Choroid plexus epithelial cell (primary cell): ENCODE results near the gene SPINK4.

Experiments used
- DNase-seq: peaks from one replicate; pipeline ENCODE4 v3.0.0-alpha.2; 2010; ENCODE audit warnings: low read depth
- H3K4me3 ChIP-seq: 2 replicates; pipeline ENCODE4 v1.5.1; 2011; ENCODE audit warnings: low read depth, mild to moderate bottlenecking, control low read depth, low read length, moderate library complexity
- TF ChIP-seq, protein P1 (sequence below): conservative IDR thresholded peaks from 2 replicates; pipeline ENCODE4 v1.5.1; 2011; ENCODE audit warnings: low read depth, mild to moderate bottlenecking, control low read depth, inconsistent platforms, low read length, moderate library complexity

Gene SPINK4, protein sequence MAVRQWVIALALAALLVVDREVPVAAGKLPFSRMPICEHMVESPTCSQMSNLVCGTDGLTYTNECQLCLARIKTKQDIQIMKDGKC

DNA sequence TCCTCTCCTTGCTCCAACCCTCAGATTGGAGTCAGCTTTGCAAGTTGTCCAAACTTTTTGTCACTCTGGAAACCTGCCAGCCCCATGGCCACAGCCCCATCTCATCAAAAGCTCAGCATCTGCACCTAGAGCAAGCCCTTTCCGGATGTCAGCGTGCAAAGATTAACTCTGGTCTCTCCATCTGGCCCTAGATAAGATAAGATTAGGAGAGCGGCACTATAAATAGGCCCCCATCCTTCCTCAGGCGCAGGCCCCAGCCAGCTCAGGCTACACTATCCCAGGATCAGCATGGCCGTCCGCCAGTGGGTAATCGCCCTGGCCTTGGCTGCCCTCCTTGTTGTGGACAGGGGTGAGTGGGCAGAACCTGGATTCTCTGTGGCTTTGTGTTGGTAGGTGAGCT lies at the start of gene SPINK4:
SPINK4 (plus strand) TSS at position 247 of the 400 bp plus-strand sequence; CDS start at position 289, 42 bp downstream.
- no peak for DNase-seq
- no peak within 1 kb of the TSS for H3K4me3 ChIP-seq
- TF ChIP-seq, protein P1, sequence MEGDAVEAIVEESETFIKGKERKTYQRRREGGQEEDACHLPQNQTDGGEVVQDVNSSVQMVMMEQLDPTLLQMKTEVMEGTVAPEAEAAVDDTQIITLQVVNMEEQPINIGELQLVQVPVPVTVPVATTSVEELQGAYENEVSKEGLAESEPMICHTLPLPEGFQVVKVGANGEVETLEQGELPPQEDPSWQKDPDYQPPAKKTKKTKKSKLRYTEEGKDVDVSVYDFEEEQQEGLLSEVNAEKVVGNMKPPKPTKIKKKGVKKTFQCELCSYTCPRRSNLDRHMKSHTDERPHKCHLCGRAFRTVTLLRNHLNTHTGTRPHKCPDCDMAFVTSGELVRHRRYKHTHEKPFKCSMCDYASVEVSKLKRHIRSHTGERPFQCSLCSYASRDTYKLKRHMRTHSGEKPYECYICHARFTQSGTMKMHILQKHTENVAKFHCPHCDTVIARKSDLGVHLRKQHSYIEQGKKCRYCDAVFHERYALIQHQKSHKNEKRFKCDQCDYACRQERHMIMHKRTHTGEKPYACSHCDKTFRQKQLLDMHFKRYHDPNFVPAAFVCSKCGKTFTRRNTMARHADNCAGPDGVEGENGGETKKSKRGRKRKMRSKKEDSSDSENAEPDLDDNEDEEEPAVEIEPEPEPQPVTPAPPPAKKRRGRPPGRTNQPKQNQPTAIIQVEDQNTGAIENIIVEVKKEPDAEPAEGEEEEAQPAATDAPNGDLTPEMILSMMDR, result no peak

DNA sequence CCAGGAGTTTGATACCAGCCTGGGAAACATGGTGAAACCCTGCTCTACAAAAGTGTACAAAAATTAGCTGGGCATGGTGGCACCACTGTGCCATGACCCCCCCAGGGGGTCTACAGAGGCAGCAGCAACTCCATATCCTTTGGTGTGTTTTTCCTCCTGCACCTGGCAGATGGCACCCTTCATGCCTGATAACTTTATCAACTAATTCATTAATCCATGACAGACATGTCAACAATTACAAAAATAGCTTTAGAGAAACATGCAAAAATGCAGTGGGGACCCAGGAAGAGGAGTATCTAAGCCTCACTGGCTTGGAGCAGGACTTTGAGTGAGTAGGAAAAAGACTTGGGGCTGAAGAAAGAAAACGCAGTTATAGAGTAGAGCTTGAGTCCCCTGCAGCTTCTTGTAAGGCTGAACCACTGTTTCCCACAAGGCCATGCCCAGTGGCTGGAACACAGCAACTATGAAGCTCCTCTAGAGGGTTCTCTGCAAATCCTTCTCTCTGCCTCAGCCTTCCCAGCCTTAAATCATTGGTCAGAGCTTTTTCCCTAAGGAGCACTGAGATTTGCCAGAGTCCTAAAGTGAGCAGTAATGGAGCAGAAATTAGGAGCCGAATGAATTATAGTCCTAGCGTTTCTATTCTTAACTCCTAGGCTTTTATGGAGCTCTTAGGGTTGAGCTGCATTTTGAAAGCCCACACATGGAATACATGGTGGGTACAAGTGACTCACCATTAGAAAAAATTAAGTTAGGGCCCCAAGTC lies 47.3 kb upstream of the SPINK4 start:
- H3K4me3 ChIP-seq, result no peak overlapping the region
- DNase-seq, result no peak
- TF ChIP-seq, protein P1, result no peak

DNA sequence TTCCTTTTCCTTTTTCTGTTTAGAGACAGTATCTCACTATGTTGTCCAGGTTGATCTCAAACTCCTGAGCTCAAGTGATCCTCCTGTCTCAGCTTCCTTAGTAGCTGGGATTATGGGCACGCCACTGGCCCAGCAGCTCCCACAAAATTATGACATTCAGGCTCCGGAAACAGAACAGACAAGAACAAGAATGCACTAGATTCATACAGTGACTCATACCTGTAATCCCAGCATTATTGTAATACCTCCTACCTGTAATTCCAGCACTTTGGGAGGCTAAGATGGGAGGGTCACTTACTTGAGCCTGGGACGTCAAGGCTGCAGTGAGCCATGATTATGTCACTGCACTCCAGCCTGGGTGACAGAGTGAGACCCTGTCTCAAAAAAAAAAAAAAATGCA lies 46.1 kb upstream of the SPINK4 start:
- TF ChIP-seq, protein P1, result no peak
- H3K4me3 ChIP-seq, result no peak overlapping the region
- DNase-seq, result no peak

DNA sequence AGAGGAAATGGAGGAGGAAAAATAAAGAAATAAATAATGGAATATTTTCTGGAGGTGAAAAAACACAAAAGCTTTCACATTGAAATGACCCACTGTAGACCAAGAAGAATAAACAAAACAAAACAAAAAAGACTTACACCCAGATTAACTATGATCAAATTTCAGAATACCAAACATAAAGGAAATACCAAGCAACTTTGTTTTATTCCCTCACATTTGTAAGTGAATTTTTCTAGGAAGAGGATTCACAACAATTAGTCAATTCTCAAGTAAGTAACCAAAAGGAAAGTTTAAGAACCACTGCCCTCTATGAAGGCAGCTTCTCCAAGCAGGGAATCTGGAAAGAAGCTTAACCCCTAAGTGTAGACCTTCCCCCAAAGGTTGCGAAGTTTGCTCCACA lies 43.2 kb upstream of the SPINK4 start:
- no peak for DNase-seq
- H3K4me3 ChIP-seq, result no peak overlapping the region
- TF ChIP-seq, protein P1, result no peak

DNA sequence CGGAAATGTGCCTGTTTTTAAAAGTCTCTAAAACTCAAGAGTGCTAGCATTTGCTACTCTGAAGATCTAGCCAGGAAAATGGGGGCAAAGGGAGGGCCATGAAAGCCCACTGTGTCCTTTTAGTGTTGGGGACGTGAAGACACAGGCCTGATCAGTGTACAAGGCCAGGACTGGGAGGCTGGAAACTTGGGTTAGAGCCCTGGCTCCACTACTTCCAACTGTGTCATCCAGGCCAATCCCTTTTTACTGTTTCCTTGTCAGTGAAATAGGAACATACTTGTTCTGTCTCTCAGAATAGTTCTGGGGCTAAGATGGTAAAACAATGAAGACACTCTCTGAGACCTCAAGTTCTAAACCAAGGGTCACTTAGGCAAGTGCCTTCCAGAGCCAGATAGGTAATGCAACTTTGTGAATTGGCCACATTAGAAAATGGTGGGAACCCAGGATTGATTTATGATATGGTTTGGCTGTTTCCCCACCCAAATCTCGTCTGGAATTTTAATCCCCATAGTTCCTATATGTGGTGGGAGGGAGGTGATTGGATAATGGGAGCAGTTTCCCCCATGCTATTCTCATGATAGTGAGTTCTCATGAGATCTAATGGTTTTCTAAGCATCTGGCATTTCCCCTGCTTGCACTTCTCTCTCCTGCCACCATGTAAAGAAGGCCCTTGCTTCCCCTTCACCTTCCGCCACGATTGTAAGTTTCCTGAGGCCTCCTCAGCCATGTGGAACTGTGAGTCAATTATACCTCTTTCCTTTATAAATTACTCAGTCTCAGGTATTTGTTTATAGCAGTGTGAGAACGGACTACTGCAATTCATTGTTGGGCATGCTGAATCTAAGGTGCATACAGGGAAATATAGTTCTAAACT lies 42.5 kb upstream of the SPINK4 start:
- no peak for DNase-seq

DNA sequence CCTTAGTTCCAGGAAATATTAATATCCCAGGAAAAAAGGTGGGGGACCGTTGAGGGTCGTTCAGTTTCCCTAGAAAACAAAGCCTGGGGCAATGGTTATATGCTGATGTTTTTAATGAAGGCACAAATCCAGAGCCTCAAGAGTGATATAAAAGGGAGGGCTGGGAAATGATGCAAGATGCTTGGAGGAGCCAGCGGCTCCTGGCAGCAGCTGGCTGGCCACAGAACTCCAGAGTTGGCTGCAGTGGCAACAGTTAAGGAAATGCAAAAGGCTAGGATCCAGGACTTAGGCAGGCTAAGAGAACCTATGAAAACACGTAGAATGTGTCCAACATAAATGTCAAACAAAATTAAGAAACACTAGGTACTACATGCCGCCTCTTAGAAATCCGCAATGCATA lies 41.8 kb upstream of the SPINK4 start:
- H3K4me3 ChIP-seq, result no peak overlapping the region
- TF ChIP-seq, protein P1, result no peak
- no peak for DNase-seq

More for the DNA sequence above, 42.5 kb upstream of the SPINK4 start:
- H3K4me3 ChIP-seq, result no peak overlapping the region
- TF ChIP-seq, protein P1, result no peak
